ENCODE measurements around the gene OR51E2.

DNA sequence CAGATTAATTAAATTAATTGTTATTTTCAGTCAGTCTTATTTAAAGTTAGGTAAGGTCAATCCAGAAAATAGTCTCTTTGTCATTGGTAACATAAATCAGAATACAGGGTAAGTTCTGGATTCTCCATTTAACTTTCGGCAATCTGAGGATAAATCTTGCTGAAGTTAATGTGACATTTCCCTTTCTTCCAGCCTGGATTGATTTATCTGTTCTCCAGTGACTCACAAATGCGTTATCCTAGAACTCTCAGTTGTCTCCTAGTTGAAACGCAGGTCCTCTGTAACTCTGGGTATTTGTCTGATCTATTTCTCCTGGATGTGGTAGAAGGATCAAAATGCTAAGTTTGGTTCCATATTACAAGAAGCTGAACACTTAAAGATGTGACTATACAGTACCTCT is 32.9 kb downstream of the OR51E2 start:
- TF ChIP-seq CBFB (CRISPR knock-in tag; IDR thresholded peaks at IDR 0.05; ENCODE audit: low read depth) (no peak), TCF7 (CRISPR knock-in tag; IDR thresholded peaks at IDR 0.05; ENCODE audit: low read depth) (no peak)
- TF ChIP-seq, protein P1, sequence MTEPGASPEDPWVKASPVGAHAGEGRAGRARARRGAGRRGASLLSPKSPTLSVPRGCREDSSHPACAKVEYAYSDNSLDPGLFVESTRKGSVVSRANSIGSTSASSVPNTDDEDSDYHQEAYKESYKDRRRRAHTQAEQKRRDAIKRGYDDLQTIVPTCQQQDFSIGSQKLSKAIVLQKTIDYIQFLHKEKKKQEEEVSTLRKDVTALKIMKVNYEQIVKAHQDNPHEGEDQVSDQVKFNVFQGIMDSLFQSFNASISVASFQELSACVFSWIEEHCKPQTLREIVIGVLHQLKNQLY (CRISPR knock-in tag; IDR thresholded peaks at IDR 0.05): no peak

Measured in WTC11 (cell line).